Measurements from ENCODE around the gene SLC27A6. TPM values are rescaled to one million over a fixed set of nuclear protein-coding genes. Genes with fewer than 3 reads are reported as not detected.
"Not testable (repeated sequence)": the region's sequence is repeated elsewhere in the genome, so short reads cannot be mapped to it uniquely, and the experiment has no call there.

Gene SLC27A6
- total RNA-seq (2014; rRNA removed; shearing (Covaris generic); ENCODE audit: low replicate concordance): not detected in 2 replicates

DNA sequence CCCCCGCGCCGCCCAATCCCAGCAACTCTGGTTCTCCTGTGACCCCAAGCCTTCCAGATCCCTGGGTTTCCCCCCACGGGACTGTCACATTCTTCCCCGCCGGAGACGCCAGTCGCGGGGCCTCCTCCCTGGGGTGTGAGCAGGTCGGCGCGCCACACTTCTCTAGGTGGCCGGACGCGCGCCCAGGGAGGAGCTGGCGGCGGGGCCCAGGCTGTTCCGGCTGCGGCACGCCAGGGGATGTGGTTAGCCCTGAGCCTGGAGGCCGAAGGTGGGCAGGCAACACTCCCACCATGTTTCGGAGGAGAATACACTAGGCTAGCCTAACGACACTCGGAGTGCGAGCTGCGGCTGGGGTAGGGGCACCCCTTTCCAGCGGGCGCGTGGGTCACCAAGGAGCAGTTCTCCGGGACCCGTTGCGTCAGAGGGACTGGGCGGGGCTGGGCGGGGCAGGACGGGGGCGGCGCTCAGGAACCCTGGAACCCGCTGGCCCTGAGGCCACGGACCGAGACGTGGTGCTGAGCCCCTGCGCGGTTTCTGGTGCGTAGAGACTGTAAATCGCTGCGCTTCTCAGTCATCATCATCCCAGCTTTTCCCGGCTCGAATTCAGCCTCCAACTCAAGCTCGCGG is at the start of gene SLC27A6:
TSS of gene SLC27A6 (plus strand) at position 478 of the 627 bp plus-strand sequence. CDS start 650 bp downstream, outside the sequence.
- no peak for DNase-seq (ENCODE audit: low read depth)
- in situ Hi-C loops (cut with HindIII; ENCODE audit: low pct_unique_long_range_greater_than_20kb, low sequenced_read_pairs): no loop called here

GRCh38 chr5:128919542-128919941 is 45.7 kb upstream of the SLC27A6 start:
- in situ Hi-C loops (cut with HindIII; ENCODE audit: low pct_unique_long_range_greater_than_20kb, low sequenced_read_pairs): no loop called here
- no peak for DNase-seq (ENCODE audit: low read depth)

DNA sequence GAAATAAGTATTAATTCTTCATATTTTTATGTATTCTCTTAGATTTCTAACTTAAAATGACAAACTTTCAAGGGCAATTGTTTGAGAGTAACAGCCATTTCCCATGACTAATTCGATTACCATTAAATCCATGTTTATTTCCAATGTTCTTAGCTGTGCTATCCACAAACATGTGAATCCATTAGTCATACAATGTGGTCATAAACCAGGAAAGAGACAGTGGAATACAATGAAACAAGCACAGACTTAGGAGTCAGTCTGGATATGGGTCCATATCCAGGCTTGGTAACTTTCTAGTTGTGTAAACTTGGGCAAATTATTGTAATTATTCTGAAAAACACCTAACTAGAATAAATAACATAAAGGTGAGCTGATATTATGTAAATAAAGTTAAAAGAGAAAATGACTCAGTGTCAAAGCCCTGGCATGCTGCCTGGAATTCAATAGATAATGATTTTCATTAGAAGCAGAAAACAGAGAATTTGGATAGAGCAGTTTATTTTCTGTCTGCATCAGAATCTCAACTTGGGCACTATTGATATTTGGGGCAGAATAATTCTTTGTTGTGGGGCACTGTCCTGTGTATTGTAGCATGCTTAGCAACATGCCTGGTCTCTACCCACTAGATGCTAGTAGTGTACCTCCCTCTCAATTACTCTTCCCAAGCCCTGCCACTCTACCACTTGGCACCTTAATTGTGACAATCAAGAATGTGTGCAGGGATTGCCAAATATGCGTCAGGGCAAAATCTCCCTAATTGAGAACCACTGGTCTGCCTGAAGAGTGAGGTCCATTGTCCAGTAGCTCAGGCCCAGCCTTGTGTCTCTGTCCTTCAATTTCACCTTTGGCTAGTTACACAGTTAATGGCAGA is 44.7 kb upstream of the SLC27A6 start:
- DNase-seq (ENCODE audit: low read depth): no peak
- in situ Hi-C loops (cut with HindIII; ENCODE audit: low pct_unique_long_range_greater_than_20kb, low sequenced_read_pairs): no loop called here

DNA sequence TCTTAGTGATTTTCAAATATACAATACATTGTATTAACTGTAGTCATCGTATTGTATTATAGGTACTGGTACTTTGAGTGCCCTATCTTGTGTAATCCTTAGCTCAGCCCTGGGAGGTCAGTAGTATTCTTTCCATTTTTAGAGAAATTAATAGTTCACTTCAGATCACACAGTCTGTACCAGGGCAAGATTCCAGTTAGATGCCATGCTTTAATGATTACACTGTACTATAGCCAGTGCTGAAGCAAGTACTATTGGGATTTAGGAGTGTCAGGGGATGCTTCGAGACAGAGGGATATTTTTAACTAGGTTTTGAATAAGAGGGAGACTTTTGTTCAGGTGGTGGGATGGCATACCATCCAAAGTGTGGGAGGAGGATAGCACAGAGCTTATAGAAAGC is 41.0 kb upstream of the SLC27A6 start:
- in situ Hi-C loops (cut with HindIII; ENCODE audit: low pct_unique_long_range_greater_than_20kb, low sequenced_read_pairs): no loop called here
- DNase-seq (ENCODE audit: low read depth): no peak

- DNase-seq (ENCODE audit: low read depth): no peak
- in situ Hi-C loops (cut with HindIII; ENCODE audit: low pct_unique_long_range_greater_than_20kb, low sequenced_read_pairs): no loop called here
Measured at GRCh38 chr5:128925973-128926372, 39.3 kb upstream of the SLC27A6 start.

GRCh38 chr5:128927644-128928043 is 37.6 kb upstream of the SLC27A6 start:
- DNase-seq (ENCODE audit: low read depth): no peak
- in situ Hi-C loops (cut with HindIII; ENCODE audit: low pct_unique_long_range_greater_than_20kb, low sequenced_read_pairs): no loop called here

- in situ Hi-C loops (cut with HindIII; ENCODE audit: low pct_unique_long_range_greater_than_20kb, low sequenced_read_pairs); DNase-seq (ENCODE audit: low read depth): not testable (repeated sequence)
Measured at GRCh38 chr5:128932232-128932631, 33.1 kb upstream of the SLC27A6 start.

GRCh38 chr5:128943100-128943499 is 22.2 kb upstream of the SLC27A6 start:
- DNase-seq (ENCODE audit: low read depth); in situ Hi-C loops (cut with HindIII; ENCODE audit: low pct_unique_long_range_greater_than_20kb, low sequenced_read_pairs): not testable (repeated sequence)

DNA sequence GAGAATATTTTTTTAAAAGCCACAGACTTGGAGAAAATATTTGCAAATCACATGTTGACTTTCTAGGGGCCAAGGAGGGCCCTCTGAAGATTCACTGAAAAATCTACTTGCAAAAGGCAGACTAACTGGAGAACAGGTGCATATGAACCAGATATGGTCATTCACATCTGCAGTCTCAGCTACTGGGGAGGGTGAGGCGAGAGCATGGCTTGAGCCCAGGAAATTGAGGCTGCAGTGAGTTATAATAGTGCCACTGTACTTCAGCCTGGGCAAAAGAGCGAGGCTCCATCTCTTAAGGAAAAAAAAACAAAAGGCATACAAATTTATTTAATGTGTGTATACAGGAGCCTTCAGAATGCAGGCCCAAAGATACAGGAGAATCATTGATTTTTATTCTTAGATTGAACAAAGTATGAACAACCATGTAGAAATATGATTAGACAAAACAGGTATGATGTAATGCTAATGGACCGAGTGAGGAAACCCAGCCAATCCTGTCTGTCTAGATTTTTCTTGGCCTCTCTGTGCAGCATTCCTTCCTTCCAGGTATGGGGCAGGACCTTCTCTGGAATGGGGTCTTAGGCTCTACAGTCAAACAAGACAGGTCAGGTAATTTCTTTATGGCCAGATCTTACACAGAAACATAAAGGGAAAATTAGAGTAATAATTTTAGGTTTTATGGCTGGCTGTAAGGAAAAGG is 15.3 kb upstream of the SLC27A6 start:
- in situ Hi-C loops (cut with HindIII; ENCODE audit: low pct_unique_long_range_greater_than_20kb, low sequenced_read_pairs): no loop called here
- DNase-seq (ENCODE audit: low read depth): no peak

DNA sequence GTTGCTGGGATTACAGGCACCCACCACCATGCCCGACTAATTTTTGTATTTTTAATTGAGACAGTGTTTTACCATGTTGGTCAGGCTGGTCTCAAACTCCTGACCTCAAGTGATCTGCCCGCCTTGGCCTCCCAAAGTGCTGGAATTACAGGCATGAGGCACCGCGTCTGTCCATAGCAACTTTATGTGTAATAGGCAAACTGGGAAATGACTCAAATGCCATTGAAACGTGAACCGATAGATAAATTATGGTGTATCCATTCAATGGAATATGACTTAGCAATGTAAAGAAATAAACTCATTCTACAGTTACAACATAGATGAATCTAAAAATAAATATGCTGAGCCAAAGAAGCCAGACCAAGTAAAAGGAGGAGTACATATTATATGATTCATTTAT is 14.0 kb upstream of the SLC27A6 start:
- DNase-seq (ENCODE audit: low read depth); in situ Hi-C loops (cut with HindIII; ENCODE audit: low pct_unique_long_range_greater_than_20kb, low sequenced_read_pairs): not testable (repeated sequence)

- in situ Hi-C loops (cut with HindIII; ENCODE audit: low pct_unique_long_range_greater_than_20kb, low sequenced_read_pairs): no loop called here
- no peak for DNase-seq (ENCODE audit: low read depth)
Measured at GRCh38 chr5:128956164-128956563, 9.1 kb upstream of the SLC27A6 start.

- in situ Hi-C loops (cut with HindIII; ENCODE audit: low pct_unique_long_range_greater_than_20kb, low sequenced_read_pairs): no loop called here
- no peak for DNase-seq (ENCODE audit: low read depth)
Measured at GRCh38 chr5:128962211-128962610, 3.1 kb upstream of the SLC27A6 start.

GRCh38 chr5:128965638-128966302 is 482 bp downstream of the SLC27A6 start:
- DNase-seq (ENCODE audit: low read depth): no peak
- in situ Hi-C loops (cut with HindIII; ENCODE audit: low pct_unique_long_range_greater_than_20kb, low sequenced_read_pairs): no loop called here

DNA sequence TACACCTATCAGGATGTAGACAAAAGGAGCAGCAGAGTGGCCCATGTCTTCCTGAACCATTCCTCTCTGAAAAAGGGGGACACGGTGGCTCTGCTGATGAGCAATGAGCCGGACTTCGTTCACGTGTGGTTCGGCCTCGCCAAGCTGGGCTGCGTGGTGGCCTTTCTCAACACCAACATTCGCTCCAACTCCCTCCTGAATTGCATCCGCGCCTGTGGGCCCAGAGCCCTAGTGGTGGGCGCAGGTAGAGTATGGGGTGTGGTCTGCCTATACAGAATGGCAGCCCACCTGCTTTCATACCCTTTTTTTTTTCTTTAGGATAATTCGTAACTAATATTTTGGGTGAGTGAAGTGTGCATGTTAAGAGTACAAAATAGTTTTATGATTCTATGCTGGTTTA is 1.1 kb downstream of the SLC27A6 start:
- in situ Hi-C loops (cut with HindIII; ENCODE audit: low pct_unique_long_range_greater_than_20kb, low sequenced_read_pairs): no loop called here
- no peak for DNase-seq (ENCODE audit: low read depth)

DNA sequence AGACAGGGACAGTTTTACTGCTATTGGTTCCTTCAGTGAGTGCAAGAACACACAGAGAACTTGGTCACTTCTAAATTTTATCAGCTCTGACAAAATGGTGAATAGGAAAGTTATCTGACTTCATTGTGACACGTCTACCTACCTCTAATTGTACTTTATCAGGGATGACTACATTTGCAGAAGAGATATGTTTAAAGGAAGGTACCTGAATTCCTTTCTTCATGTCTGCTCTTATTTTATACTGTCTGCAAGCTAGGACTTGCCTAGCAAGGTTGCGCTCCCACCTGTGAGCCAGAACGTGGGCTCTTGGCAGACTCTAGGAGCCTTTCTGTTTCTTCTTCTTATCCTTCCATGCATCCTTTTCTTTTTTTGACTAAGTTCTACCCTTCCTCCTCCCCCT is 1.6 kb downstream of the SLC27A6 start:
- DNase-seq (ENCODE audit: low read depth): no peak
- in situ Hi-C loops (cut with HindIII; ENCODE audit: low pct_unique_long_range_greater_than_20kb, low sequenced_read_pairs): no loop called here

- in situ Hi-C loops (cut with HindIII; ENCODE audit: low pct_unique_long_range_greater_than_20kb, low sequenced_read_pairs): no loop called here
- DNase-seq (ENCODE audit: low read depth): no peak
Measured at GRCh38 chr5:128973244-128973643, 8.0 kb downstream of the SLC27A6 start.

DNA sequence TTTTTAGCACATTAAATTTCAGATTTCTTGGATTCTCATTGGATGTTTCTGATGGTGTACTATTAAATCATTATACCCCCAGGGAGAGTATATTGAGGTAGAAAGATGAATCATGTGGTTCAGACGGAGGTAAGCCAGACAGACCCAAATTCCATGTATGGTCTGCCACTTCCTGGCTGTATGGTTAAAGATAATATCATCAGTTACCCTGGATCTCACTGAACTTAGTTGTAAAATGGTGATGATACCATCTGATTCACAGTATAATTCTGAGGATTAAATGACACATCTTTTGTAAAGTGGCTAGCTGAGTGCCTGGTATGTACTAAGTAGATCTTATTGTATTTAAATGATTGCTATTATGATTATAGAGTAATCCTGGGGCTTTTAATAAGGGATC is 9.3 kb downstream of the SLC27A6 start:
- in situ Hi-C loops (cut with HindIII; ENCODE audit: low pct_unique_long_range_greater_than_20kb, low sequenced_read_pairs): no loop called here
- no peak for DNase-seq (ENCODE audit: low read depth)

GRCh38 chr5:128979761-128980160 is 14.5 kb downstream of the SLC27A6 start:
- no peak for DNase-seq (ENCODE audit: low read depth)
- in situ Hi-C loops (cut with HindIII; ENCODE audit: low pct_unique_long_range_greater_than_20kb, low sequenced_read_pairs): no loop called here

Measured in Caki2 (cell line).